HFF-Myc (cell line): ENCODE results near the gene TRIM31.

ENCODE experiments used
- DNase-seq: peaks from one replicate; pipeline ENCODE4 v3.0.0-alpha.2; 2011; ENCODE audit warnings: low read depth; ENCODE audit errors: extremely low read depth
- H3K4me3 ChIP-seq: replicated peaks from 2 replicates; pipeline ENCODE4 v1.5.1; 2011; ENCODE audit warnings: low read depth, mild to moderate bottlenecking, control low read depth, low read length
- TF ChIP-seq, protein P1 (sequence below): IDR thresholded peaks from 2 replicates; pipeline ENCODE4 v1.5.1; 2012; ENCODE audit warnings: mild to moderate bottlenecking, low read depth, low read length, control low read depth; ENCODE audit errors: missing control alignments

The TRIM31 gene

DNA sequence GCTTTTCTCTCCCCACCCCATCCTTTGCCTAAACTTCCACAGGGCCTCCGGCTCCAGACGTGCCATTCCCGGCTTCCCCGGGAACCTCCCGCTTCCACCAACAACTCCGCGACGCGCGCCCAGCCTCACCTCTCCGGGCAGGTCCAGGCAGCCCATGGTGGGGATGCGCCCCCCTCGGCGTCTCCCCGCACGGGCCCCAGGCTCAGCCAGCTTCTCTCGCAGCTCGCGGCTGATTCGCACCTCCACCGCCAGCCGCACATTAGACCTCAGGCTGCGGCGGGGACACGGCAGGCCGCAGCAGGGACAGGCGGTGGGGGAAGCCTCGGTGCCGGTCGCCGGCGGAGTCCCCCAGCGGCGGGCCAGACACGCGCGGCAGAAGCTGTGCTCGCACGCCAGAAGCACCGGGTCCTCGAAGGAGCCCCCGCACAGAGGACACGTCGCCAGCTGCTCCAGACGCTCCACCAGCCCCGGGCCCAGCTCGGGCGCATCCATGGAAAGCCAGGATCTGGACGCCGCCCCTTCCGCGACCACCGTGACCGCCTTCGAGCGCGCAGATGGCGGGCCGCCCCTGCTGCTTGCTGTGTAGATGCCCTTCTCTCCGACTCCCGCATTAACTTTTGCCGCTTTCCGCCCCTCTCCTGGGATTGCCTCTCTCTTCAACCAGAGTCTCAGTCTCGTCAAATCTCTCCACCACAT, 37.6 kb downstream of the TRIM31 start, which contains the start of gene RNF39:
TSS of gene RNF39 (minus strand) at position 676 of the 696 bp plus-strand sequence. CDS start at position 492, 184 bp downstream.
- DNase-seq, result no peak
- TF ChIP-seq, protein P1, sequence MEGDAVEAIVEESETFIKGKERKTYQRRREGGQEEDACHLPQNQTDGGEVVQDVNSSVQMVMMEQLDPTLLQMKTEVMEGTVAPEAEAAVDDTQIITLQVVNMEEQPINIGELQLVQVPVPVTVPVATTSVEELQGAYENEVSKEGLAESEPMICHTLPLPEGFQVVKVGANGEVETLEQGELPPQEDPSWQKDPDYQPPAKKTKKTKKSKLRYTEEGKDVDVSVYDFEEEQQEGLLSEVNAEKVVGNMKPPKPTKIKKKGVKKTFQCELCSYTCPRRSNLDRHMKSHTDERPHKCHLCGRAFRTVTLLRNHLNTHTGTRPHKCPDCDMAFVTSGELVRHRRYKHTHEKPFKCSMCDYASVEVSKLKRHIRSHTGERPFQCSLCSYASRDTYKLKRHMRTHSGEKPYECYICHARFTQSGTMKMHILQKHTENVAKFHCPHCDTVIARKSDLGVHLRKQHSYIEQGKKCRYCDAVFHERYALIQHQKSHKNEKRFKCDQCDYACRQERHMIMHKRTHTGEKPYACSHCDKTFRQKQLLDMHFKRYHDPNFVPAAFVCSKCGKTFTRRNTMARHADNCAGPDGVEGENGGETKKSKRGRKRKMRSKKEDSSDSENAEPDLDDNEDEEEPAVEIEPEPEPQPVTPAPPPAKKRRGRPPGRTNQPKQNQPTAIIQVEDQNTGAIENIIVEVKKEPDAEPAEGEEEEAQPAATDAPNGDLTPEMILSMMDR, result no peak
- H3K4me3 ChIP-seq, result peak within 1 kb of the TSS; percentile 18

DNA sequence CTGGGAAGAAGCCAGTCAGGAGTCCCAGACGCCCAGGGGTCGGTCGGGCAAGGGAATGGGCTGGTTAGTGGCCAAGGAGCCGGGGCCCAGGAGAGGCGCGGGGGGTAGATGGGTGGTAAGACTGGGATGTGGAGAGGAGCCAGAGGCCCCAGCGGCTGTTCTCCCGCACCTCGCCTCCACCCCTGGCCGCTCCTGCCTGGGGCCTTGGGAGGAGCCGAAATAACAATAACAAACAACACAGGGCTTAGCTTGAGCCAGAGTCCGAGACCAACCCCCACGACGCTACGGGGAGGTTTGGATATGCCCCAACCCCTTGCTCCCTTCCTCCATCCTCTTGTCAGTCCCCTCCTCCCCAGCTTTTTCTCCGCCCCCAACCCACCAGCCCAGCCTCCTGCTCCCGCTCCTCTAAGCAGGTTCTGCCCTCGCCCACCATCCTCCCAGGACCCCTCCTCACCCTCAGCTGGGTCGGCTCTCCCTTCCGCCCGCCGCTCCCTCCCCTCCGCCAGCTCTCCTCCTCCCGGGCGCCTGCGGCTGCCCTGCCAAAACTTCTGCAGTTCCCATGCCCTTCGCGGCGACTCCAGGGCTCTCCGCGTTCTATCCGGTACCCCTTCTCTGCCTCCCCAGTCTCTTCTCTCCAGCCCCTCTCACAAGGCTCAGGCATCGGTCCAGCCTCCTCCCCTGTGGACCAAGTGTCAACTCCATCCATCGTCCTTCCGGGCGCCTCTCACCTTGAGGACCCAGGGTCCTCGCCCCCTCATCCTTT, 38.4 kb downstream of the TRIM31 start:
- H3K4me3 ChIP-seq, result peak overlapping the region; percentile 18
- no peak for DNase-seq
- TF ChIP-seq, protein P1, result no peak

DNA sequence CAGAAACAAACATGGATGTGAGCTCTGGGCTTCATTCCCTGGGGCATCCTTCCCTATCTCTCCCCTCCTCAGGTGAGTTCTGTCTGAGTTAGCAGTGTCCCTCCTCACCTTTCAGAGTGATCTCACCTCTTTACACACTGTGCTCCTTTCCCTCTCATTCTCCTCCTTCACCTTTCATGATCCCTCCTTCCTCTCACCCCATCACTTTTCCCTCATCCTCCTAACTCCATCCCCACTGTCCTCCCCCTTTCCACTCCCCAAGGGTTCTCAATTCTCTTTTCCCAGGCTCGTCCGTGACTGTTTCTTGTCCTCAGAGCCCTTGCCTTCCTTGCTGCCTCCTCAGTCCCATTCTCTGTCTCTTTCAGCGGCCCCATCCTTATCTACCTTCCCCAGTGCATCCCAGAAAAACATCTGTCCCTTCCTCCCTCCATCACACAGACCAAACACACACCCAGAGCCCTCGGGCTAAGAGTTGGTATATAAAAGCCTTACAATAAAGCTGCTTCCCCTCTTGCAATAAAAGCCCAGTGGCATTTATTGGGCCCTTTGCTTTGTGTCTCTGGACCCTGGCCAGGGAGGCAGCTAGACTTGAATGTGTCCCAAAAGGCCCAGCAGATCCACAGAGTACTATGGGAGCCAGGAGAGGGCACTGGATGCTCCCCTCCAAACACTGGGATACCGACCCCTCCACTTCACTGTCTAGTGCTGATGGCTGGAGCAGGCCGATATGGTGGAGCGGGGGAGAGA, 39.2 kb downstream of the TRIM31 start:
- no peak overlapping the region for H3K4me3 ChIP-seq
- TF ChIP-seq, protein P1, result no peak
- DNase-seq, result no peak

DNA sequence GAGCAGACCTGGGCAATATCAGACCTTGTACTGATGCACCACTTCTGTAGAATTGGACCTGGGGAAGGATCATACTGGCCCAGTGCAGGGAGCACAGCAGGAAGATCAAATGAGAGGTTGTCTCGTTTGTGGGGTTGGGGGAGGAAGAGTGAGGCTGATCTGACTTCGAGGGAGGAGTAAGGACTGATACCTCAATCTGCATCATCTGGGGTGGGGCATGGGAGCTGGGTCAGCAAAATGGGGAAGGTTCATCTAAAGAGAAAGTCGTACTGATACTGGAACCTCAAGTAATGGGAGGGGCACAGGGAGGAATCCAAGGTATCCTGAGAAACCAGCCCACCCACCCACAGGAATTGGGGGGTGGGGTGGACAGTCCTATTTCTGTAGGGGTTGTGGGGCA, 41.0 kb downstream of the TRIM31 start:
- no peak for DNase-seq
- no peak overlapping the region for H3K4me3 ChIP-seq
- TF ChIP-seq, protein P1, result no peak

DNA sequence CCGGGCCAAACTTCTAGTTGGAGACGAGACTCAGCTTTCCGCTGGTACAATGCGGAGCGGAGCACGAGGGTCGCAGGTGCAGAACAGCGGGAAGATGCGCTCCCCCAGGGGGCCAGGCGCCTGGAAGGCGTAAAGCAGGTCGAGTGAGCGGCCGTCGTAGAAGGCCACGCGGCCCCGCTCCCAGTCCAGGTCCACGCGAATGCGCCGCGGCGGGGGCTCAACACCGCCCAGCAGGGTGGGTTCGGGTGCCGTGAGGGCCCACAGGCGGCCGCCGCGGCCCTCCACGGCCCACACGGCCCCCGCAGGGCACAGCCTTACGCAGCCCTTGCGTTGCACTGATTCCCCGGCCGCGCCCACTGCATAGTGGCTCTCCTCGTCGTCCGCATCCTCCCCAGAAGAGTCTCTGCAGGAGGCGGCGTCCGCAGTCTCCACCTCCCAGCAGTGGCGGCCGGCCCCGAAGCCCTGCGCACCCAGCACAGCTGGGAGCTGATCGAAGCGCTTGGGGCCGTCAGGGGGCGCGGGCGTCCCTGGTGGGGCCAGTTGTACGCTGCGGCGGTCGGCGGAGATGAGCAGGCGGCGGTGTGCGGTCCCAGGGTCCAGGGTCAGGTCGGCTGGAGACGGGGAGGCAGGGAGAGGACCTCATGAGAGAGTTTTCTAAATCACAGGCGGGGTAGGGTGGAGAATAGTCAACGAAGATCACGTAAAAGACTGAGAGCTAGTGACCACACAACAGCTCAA, 41.6 kb downstream of the TRIM31 start:
- no peak for DNase-seq
- H3K4me3 ChIP-seq, result no peak overlapping the region

More for the DNA sequence above, 41.6 kb downstream of the TRIM31 start:
- TF ChIP-seq, protein P1, result no peak
